WTC11 (cell line): ENCODE results near the gene AMER3.

ENCODE experiments used
- ARID4B ChIP-seq: sonication (generic); formaldehyde crosslinking; IDR thresholded peaks from 2 replicates; pipeline ENCODE4 v1.8.0; 2023; ENCODE audit warnings: missing genetic modification reagents, mild to moderate bottlenecking, borderline replicate concordance
- ATF3 ChIP-seq: sonication (generic); formaldehyde crosslinking; conservative IDR thresholded peaks from 2 replicates; pipeline ENCODE4 v1.8.1; 2022; ENCODE audit warnings: mild to moderate bottlenecking, missing genetic modification reagents
- CBFB ChIP-seq: sonication (generic); formaldehyde crosslinking; IDR thresholded peaks from 2 replicates; pipeline ENCODE4 v1.8.1; 2022; ENCODE audit warnings: mild to moderate bottlenecking, low read depth, missing genetic modification reagents
- CTCF ChIP-seq: fragments of 200-600 bp; IDR thresholded peaks from 2 replicates; pipeline ENCODE4 v1.8.0; 2022; ENCODE audit warnings: antibody characterized with exemption
- E2F4 ChIP-seq: sonication (generic); formaldehyde crosslinking; IDR thresholded peaks from 2 replicates; pipeline ENCODE4 v1.8.1; 2022; ENCODE audit warnings: low read depth, mild to moderate bottlenecking, moderate library complexity, missing genetic modification reagents, borderline replicate concordance
- IRF2 ChIP-seq: sonication (generic); formaldehyde crosslinking; IDR thresholded peaks from 2 replicates; pipeline ENCODE4 v1.8.0; 2022; ENCODE audit warnings: low read depth, missing genetic modification reagents, borderline replicate concordance
- USF1 ChIP-seq: sonication (generic); formaldehyde crosslinking; IDR thresholded peaks from 2 replicates; pipeline ENCODE4 v1.8.0; 2022; ENCODE audit warnings: mild to moderate bottlenecking, missing genetic modification reagents

GRCh38 chr2:130787841-130788240 is 32.5 kb downstream of the AMER3 start:
- TF ChIP-seq CTCF (no peak), CBFB (CRISPR knock-in tag) (no peak), ARID4B (CRISPR knock-in tag) (no peak), ATF3 (CRISPR knock-in tag) (no peak), USF1 (CRISPR knock-in tag) (no peak), E2F4 (no peak), IRF2 (CRISPR knock-in tag) (no peak)
